HEK293 (cell line): Measurements from ENCODE around the gene USP44.

Experiments
- CTCF ChIP-seq: fragments of 450-650 bp; formaldehyde crosslinking; IDR thresholded peaks from 2 replicates; pipeline ENCODE4 v1.5.1; 2016; ENCODE audit warnings: missing biosample characterization, missing genetic modification characterization
- KLF16 ChIP-seq: fragments of 450-650 bp; formaldehyde crosslinking; IDR thresholded peaks from 2 replicates; pipeline ENCODE4 v1.5.1; 2017; ENCODE audit warnings: missing biosample characterization, missing genetic modification characterization
- KLF7 ChIP-seq: fragments of 450-650 bp; formaldehyde crosslinking; IDR thresholded peaks from 2 replicates; pipeline ENCODE4 v1.5.1; 2016; ENCODE audit warnings: missing biosample characterization, missing genetic modification characterization, borderline replicate concordance
- REST ChIP-seq: fragments of 450-650 bp; formaldehyde crosslinking; IDR thresholded peaks from 2 replicates; pipeline ENCODE4 v1.5.1; 2016; ENCODE audit warnings: missing biosample characterization, missing genetic modification characterization
- ZNF747 ChIP-seq: fragments of 450-650 bp; formaldehyde crosslinking; IDR thresholded peaks from 2 replicates; pipeline ENCODE4 v1.5.1; 2016; ENCODE audit warnings: missing biosample characterization, missing genetic modification characterization

GRCh38 chr12:95518944-95519343 lies 32.3 kb downstream of the USP44 start:
- TF ChIP-seq REST (tag by site-specific recombination) (no peak), KLF7 (no peak), CTCF (tag by site-specific recombination) (no peak), ZNF747 (no peak), KLF16 (tag by site-specific recombination) (no peak)
